NCI-H510A (cell line): Measurements from ENCODE around the gene LPP.

Source experiments
- DNase-seq: peaks from one replicate; lab custom pipeline; 2025; lab: John Stamatoyannopoulos, UW

LPP gene

DNA sequence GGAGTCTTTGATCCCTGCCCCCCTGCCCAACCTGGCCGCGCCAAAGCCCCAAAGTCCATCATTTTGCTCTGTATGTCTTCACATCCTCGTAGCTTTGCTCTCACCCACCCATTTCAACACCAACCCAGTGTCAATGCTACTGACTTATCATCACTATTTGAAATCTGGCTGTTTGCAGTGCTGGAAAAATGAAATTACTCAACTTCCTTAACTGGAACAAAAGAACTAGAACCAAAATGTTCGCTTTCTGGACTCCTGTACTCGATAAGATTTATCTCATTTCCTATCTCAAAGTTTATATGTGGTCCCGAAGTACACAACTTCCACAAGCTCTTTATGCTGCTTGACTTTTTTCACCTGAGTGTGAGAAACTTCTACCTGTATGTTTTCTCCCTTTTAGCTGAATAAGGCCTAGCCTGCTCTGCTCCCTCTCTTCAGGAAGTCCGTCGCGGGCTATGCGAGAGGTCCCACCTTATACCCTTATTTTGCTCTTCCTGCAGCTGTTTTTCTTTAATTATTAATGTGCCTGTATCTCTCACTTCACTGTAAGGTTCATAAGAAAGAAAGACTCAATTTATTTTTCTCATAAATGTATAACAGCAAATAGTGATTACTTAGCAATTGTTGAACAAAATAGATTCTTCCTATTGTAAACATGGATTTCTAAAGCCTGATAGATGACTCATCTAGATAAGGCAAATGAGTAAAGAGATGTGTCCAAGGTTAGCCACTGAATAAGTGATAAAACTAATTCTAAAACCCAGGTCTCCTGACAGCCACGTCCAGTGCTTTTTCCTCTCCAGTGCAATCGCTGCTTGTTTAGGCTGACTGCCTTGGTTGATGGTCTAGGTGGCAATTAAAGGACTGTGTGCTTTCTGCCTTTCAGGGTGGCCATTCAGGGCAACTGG, 553.7 kb downstream of the LPP start:
- no peak for DNase-seq

GRCh38 chr3:188711881-188712247, 557.9 kb downstream of the LPP start:
- DNase-seq: no peak

GRCh38 chr3:188712248-188712924, 558.4 kb downstream of the LPP start:
- no peak for DNase-seq

DNA sequence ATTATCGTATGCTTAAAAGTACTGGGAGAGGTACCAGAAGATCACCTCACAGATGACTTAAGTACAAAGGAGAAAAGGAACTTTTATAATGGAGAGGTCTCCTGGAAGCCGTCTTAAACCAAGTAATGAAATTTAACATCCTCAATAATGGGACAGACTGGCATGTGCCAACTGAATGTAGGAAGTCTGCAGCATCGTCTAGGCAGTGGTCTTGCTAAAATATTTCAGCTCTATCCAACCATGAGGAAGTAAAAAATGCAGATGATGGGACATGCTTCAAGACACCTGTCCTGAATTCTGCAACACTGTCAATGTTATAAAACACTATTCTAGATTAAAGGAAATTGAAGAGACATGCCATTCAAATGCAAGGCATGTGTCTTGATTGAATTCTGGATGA, 559.0 kb downstream of the LPP start:
- no peak for DNase-seq

DNA sequence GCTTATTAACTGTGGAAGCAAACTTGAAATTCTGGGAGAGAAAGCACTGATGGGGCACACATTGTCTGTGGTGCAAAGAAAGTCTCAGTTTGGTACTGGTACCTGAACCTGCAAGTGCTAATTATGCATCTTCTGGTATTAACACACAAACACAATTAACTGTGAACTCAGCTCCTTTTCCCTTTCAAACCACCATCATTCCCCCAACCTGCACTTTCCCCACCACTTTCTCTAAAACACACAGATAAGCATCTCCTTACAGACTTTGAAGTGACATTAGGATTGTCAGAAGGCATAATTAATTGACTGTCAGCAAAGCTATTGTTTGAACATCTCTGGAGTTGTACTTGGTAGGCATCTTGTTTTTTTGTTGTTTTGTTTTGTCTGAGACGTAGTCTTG, 565.6 kb downstream of the LPP start:
- DNase-seq: no peak

- DNase-seq: no peak
Observed at GRCh38 chr3:188720215-188720614, 566.3 kb downstream of the LPP start.

DNA sequence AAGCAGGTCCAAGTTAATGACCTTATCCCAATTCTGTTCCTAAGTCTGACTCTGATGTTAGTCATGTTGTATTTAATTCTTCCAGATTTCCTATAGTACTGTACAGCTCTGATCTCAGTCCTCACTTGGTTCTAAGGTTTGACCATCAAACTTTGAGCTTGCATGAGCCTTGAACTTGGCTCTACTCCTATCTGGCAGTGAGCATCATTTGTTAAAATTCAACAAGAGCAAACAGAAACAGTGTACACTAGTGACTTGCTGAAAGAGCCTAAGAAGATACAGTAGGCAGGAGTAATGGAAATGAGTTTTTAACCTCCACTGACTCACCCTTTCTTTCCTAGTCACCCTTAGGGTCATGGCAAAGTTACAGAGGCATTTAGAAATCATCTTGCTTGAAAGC, 566.7 kb downstream of the LPP start:
- no peak for DNase-seq

- DNase-seq: no peak
Observed at GRCh38 chr3:188721312-188721711, 567.4 kb downstream of the LPP start.

GRCh38 chr3:188721990-188722389, 568.0 kb downstream of the LPP start:
- DNase-seq: no peak

DNA sequence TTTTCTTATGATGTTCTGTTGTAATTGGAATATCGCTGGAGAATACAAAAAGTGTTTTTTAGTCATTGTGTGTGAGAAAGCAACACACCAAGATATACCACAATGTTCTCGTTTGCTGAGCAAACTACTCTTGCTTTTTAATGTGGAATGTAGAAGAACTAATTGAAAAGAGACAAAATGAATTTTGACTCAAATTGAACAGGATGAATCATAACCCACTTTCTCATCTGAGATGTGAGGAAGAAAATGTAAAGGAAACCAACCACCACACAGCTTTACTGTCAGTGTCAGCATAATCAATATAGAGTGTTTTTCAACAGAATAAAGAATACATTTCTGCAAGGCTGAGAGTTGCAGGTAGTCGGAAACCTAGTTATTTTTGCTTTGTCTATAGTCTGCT, 569.0 kb downstream of the LPP start:
- no peak for DNase-seq

- DNase-seq: no peak
Observed at GRCh38 chr3:188727052-188727451, 573.1 kb downstream of the LPP start.

DNA sequence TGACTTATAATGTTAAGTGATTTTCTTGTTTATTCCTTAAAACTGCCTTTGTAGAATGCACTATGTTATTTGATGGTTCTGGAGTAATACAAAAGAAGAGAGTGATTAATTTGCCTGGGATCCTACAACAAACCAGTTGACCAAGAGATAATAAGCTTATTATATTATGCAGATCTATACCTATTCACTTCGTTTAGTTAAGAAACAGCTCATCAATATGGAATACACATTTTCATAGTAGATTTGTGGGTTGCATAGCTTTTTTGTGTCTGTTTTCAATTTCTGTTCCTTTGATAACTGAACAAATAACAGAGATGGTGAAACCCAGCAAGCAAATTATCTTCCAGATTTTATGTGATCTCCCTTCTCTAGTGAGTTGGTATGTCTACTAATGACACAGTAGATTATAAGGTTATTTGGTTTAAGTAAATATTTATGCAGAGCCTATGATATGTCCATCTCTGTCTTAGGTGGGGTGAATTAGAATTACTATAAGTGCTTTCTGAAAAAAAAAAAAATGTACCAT, 574.5 kb downstream of the LPP start:
- no peak for DNase-seq

DNA sequence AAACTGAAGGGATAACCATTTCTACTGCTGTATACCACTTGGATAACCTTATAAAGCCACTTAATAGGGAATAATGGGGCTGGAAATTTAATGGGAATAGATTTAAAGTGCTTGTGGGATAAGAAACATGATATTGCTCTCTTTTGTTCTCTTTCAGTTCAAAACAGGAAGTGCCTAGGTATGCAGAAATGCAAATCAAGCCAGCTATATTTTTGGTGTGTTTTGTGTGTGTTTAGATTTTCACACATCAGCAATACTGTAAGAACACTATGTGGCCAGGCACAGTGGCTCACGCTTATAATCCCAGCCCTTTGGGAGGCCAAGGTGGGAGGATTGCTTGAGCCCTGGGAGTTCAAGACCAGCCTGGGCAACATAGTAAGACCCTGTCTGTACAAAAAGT, 575.5 kb downstream of the LPP start:
- DNase-seq: no peak

- DNase-seq: no peak
Observed at GRCh38 chr3:188734395-188734794, 580.4 kb downstream of the LPP start.

- DNase-seq: no peak
Observed at GRCh38 chr3:188739511-188739910, 585.6 kb downstream of the LPP start.

DNA sequence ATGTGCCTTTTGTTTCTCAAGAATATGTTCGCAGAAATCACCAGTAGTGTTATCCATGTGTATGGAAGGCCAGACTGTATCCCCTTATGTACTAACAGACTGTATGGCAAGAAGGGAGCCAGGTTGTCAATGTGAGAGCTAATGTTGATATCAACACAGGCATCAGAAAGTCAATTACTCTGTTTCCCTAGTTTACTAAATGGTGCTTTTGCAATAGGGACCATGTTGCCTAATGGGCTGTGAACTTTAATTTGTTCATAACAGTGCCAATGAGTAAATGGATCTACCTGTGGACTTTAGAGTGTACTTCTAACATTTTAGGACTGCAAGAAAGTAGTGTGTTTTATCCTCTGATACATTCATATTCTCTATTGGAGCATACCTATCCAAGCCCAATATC, 586.1 kb downstream of the LPP start:
- no peak for DNase-seq

DNA sequence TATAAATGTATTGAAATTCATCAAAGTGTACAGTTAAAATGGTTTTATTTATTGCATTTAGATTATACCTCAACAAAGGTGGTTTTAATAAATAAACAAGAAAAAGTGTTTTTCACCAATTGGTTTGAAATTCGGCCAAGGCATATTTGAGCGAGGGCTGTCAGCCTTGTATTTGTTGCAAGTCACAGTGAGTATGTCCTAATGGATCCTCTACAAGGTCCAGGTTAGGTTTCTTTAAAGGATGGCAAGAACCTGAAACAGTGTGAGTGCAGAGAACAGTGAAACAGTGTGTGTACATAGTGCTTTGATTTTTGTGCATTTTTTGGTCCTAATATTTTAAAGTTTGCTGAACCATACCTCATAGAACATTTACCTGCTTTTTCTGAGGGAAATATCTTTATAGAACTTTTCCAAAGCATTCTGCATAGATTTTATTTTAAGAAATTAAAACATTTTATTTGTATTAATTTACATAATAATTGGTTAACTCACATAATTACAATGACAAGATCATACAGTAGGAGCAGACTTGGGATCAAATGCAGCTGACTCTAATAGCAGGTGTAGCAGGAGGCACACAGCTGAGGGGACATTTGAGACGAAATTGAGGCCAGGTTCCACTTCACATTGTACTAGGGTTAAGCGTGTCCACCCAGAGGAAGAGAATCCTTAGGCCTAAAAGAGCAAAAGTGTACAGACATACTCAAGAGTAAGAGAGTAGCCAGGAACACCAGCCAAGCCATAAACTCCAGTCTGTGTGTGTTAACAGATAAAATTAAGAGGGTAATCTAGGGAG, 589.0 kb downstream of the LPP start:
- DNase-seq: no peak

DNA sequence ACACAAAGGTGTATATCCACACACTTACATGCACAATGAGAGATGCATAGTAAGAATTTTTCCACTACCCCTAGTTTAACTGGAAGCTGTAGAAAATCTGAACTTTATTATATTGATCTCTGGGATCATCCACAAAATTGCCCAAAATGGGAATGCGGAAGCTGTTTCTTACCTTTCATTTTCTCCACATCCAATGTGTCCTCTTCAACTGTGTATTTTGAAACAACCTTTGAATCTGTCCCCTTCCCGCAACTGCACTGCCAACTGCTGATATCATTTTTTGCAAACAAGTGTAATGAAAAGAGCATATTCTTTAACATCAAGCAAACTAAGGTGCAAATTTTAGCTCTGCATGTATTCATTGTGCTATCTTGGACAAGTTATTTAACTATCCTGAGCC, 590.2 kb downstream of the LPP start:
- DNase-seq: no peak

GRCh38 chr3:188745031-188745430, 591.1 kb downstream of the LPP start:
- no peak for DNase-seq

- no peak for DNase-seq
Observed at GRCh38 chr3:188746291-188746783, 592.4 kb downstream of the LPP start.

GRCh38 chr3:188747489-188747888, 593.5 kb downstream of the LPP start:
- no peak for DNase-seq

DNA sequence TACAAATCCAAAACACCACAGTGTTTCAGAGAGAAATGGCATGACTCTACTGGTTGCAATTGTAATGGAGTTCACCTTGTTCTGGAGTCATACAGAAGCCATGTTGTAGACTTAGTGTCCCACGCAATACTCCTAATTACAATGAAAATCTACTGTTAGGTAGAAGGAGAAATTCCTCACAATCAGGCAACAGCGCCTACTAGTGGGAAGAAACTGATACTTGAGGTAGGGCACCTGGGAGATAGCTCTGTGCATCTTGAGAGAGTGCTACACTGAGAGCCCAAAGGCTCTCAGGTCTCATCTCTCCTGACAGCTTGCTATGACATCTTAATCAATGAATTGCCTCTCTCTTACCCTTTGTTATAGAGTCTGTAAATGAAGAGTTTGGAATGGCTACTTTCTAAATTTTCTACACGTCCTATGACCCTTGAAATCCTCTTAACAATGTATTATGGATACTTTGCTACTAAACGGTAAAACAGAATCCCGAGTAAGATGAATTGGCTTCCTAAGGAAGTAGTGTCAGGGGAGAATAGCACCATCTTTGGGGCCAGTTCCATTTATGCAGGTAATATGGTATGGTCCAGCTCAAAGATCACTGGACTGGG, 595.2 kb downstream of the LPP start:
- DNase-seq: no peak
